HepG2 (cell line): Measurements from ENCODE around the gene SYTL3. TPM values are rescaled to one million over a fixed set of nuclear protein-coding genes. Genes with fewer than 3 reads are reported as not detected.

Experiments used
- ATAC-seq: fragments of 200-7000 bp; cut with Tn5 transposase; 3 replicates; pipeline ENCODE4 v1.9.1; 2020; ENCODE audit warnings: mild to moderate bottlenecking, moderate library complexity
- BruUV-seq: library from RNA; stranded (reverse); fragments of 400-500 nt; replicated peaks from 2 replicates; lab custom pipeline; 2021; lab: Mats Ljungman, UMichigan
- CTCF ChIA-PET: fragments of 300-600 bp; formaldehyde crosslinking; extraction: SDS; loops from one replicate; lab custom pipeline; 2021; ENCODE audit warnings: low total read pairs, inconsistent platforms, low intra/inter-chr PET ratio; lab: Yijun Ruan, JAX
- POLR2A ChIA-PET: fragments of 350-600 bp; sonication (Branson Sonifier 250); formaldehyde crosslinking; loops from one replicate; lab custom pipeline; 2020; ENCODE audit warnings: antibody characterized with exemption, inconsistent platforms; lab: Yijun Ruan, JAX
- DNase-seq: peaks from one replicate; pipeline ENCODE4 v3.0.0-alpha.2; 2015; ENCODE audit warnings: low spot score
- FAIRE-seq: peaks from 3 replicates; lab custom pipeline; 2011; peaks lifted over from hg19 to GRCh38; lab: Jason Lieb, UNC
- H2AFZ ChIP-seq: one replicate; pipeline ENCODE4 v1.6.1; 2011; ENCODE audit warnings: low read length, inconsistent platforms
- H3K27ac ChIP-seq: fragments of 300-600 bp; 3 replicates; pipeline ENCODE4 v1.8.0; 2011; ENCODE audit warnings: mixed run types, mild to moderate bottlenecking, mixed read lengths, low read length, inconsistent platforms; ENCODE audit not compliant: insufficient read depth; ENCODE audit errors: extremely low read length
- H3K27me3 ChIP-seq, 2 experiments: fragments of 200-600 bp in 1 of 2; 2 replicates in 1 of 2; 3 replicates in 1 of 2; pipeline versions ENCODE4 v1.6.0 to v1.8.0; 2011; ENCODE audit warnings: low read length in 2 of 2, mild to moderate bottlenecking in 2 of 2, moderate library complexity in 2 of 2, inconsistent platforms in 1 of 2; ENCODE audit not compliant: insufficient read depth in 2 of 2, control insufficient read depth in 1 of 2
- H3K36me3 ChIP-seq, 2 experiments: fragments of 200-600 bp in 1 of 2; replicated peaks in 1 of 2; 2 replicates in 1 of 2; 3 replicates in 1 of 2; pipeline versions ENCODE4 v1.5.1 to v1.8.0; 2011; ENCODE audit warnings: low read length in 2 of 2, inconsistent platforms in 1 of 2; ENCODE audit not compliant: insufficient read depth in 2 of 2, control insufficient read depth in 1 of 2
- H3K4me1 ChIP-seq: 2 replicates; pipeline ENCODE4 v1.5.1; 2012; ENCODE audit warnings: low read length, inconsistent platforms; ENCODE audit not compliant: insufficient read depth
- H3K4me2 ChIP-seq: 2 replicates; pipeline ENCODE4 v1.6.0; 2011; ENCODE audit warnings: low read depth, low read length, inconsistent platforms
- H3K4me3 ChIP-seq, 3 experiments: fragments of 200-600 bp in 1 of 3; sonication (generic), shearing (Covaris generic) in 1 of 3; replicated peaks in 1 of 3; 2 replicates each; pipeline ENCODE4 v1.5.1; 2011 to 2016; ENCODE audit warnings: low read length in 3 of 3, inconsistent platforms in 2 of 3, low read depth in 2 of 3, mild to moderate bottlenecking in 2 of 3, control low read depth in 1 of 3, mixed read lengths in 1 of 3; ENCODE audit not compliant: insufficient read depth in 1 of 3
- H3K79me2 ChIP-seq: one replicate; pipeline ENCODE4 v1.6.1; 2011; ENCODE audit warnings: low read length, inconsistent platforms; ENCODE audit not compliant: insufficient read depth
- H3K9ac ChIP-seq: 2 replicates; pipeline ENCODE4 v1.6.0; 2011; ENCODE audit warnings: mild to moderate bottlenecking, low read depth, low read length, inconsistent platforms; ENCODE audit not compliant: insufficient read depth
- H3K9me3 ChIP-seq: 2 replicates; pipeline ENCODE4 v1.5.1; 2012; ENCODE audit warnings: mild to moderate bottlenecking, low read length
- H4K20me1 ChIP-seq: 2 replicates; pipeline ENCODE4 v1.6.0; 2011; ENCODE audit warnings: inconsistent platforms, mild to moderate bottlenecking, low read length, moderate library complexity; ENCODE audit not compliant: insufficient read depth
- AGO2 ChIP-seq: fragments of 200-400 bp; formaldehyde crosslinking; optimal IDR thresholded peaks from 2 replicates; pipeline ENCODE3; 2017; ENCODE audit warnings: mild to moderate bottlenecking, low read depth, low read length, moderate library complexity
- ARNT2 ChIP-seq: sonication (generic); formaldehyde crosslinking; IDR thresholded peaks from 2 replicates; pipeline ENCODE4 v1.8.0; 2022; ENCODE audit warnings: mild to moderate bottlenecking, low read depth, missing genetic modification reagents, moderate library complexity
- ATF7-NPFF ChIP-seq: sonication (generic); formaldehyde crosslinking; IDR thresholded peaks from 2 replicates; pipeline ENCODE4 v1.8.1; 2023; ENCODE audit warnings: mild to moderate bottlenecking, low read depth, missing genetic modification reagents, moderate library complexity
- CAMTA2 ChIP-seq: sonication (generic); formaldehyde crosslinking; IDR thresholded peaks from 2 replicates; pipeline ENCODE4 v1.4.0; 2020; ENCODE audit warnings: mild to moderate bottlenecking, missing genetic modification reagents, borderline replicate concordance
- CBX5 ChIP-seq: sonication (generic); formaldehyde crosslinking; IDR thresholded peaks from 2 replicates; pipeline ENCODE4 v1.4.0; 2020; ENCODE audit warnings: missing genetic modification reagents, borderline replicate concordance
- DMAP1 ChIP-seq: IDR thresholded peaks from 2 replicates; pipeline ENCODE4 v1.6.1; 2016
- HNRNPLL ChIP-seq: fragments of 200-400 bp; formaldehyde crosslinking; IDR thresholded peaks from 2 replicates; pipeline ENCODE4 v1.6.1; 2017; ENCODE audit warnings: mild to moderate bottlenecking, low read depth, low read length; ENCODE audit not compliant: poor library complexity, severe bottlenecking
- HOXA9 ChIP-seq: sonication (generic); formaldehyde crosslinking; IDR thresholded peaks from 2 replicates; pipeline ENCODE4 v1.8.1; 2022; ENCODE audit warnings: missing genetic modification reagents, mild to moderate bottlenecking, moderate library complexity, borderline replicate concordance
- KLF13 ChIP-seq: sonication (generic); formaldehyde crosslinking; IDR thresholded peaks from 2 replicates; pipeline ENCODE4 v1.4.0; 2020; ENCODE audit warnings: mild to moderate bottlenecking, missing genetic modification reagents
- NFRKB ChIP-seq: fragments of 450-650 bp; IDR thresholded peaks from 2 replicates; pipeline ENCODE4 v1.6.1; 2017
- PAX8 ChIP-seq: sonication (generic); formaldehyde crosslinking; IDR thresholded peaks from 2 replicates; pipeline ENCODE4 v1.8.0; 2022; ENCODE audit warnings: mild to moderate bottlenecking, missing genetic modification reagents, borderline replicate concordance
- PCBP1 ChIP-seq: fragments of 200-400 bp; formaldehyde crosslinking; IDR thresholded peaks from 2 replicates; pipeline ENCODE4 v1.6.1; 2017; ENCODE audit warnings: mild to moderate bottlenecking, low read depth, low read length, borderline replicate concordance
- RFX5 ChIP-seq: IDR thresholded peaks from 2 replicates; pipeline ENCODE4 v1.6.1; 2011; ENCODE audit warnings: low read depth, low read length, improper control_type of control experiment
- TMF1 ChIP-seq: sonication (generic); formaldehyde crosslinking; IDR thresholded peaks from 2 replicates; pipeline ENCODE4 v1.8.1; 2022; ENCODE audit warnings: low read depth, missing genetic modification reagents
- ZC3H13 ChIP-seq: sonication (generic); formaldehyde crosslinking; IDR thresholded peaks from 2 replicates; pipeline ENCODE4 v1.8.1; 2023; ENCODE audit warnings: mild to moderate bottlenecking, missing genetic modification reagents, moderate library complexity
- ZC3H4 ChIP-seq: sonication (generic); formaldehyde crosslinking; IDR thresholded peaks from 2 replicates; pipeline ENCODE4 v1.4.0; 2020; ENCODE audit warnings: missing genetic modification reagents, borderline replicate concordance
- ZFP36 ChIP-seq: fragments of 150-350 bp; IDR thresholded peaks from 2 replicates; pipeline ENCODE4 v1.6.1; 2018; ENCODE audit warnings: borderline replicate concordance, low read length, low read depth; ENCODE audit not compliant: partially characterized antibody
- ZFP62 ChIP-seq: sonication (generic); formaldehyde crosslinking; IDR thresholded peaks from 2 replicates; pipeline ENCODE4 v1.4.0; 2020; ENCODE audit warnings: missing genetic modification reagents
- ZNF383 ChIP-seq: sonication (generic); formaldehyde crosslinking; IDR thresholded peaks from 2 replicates; pipeline ENCODE4 v1.4.0; 2020; ENCODE audit warnings: missing genetic modification reagents, mild to moderate bottlenecking, borderline replicate concordance
- ZNF451 ChIP-seq: sonication (generic); formaldehyde crosslinking; IDR thresholded peaks from 2 replicates; pipeline ENCODE4 v1.5.0; 2020; ENCODE audit warnings: mild to moderate bottlenecking, missing genetic modification reagents
- ZNF468 ChIP-seq: sonication (generic); formaldehyde crosslinking; IDR thresholded peaks from 2 replicates; pipeline ENCODE4 v1.8.0; 2022; ENCODE audit warnings: mild to moderate bottlenecking, moderate library complexity, missing genetic modification reagents
- ZNF709 ChIP-seq: sonication (generic); formaldehyde crosslinking; IDR thresholded peaks from 2 replicates; pipeline ENCODE4 v1.5.0; 2020; ENCODE audit warnings: mild to moderate bottlenecking, missing genetic modification reagents
- ZNF776 ChIP-seq: sonication (generic); formaldehyde crosslinking; IDR thresholded peaks from 2 replicates; pipeline ENCODE4 v1.4.0; 2020; ENCODE audit warnings: mild to moderate bottlenecking, missing genetic modification reagents
- ZNF788 ChIP-seq: sonication (generic); formaldehyde crosslinking; IDR thresholded peaks from 2 replicates; pipeline ENCODE4 v1.5.0; 2020; ENCODE audit warnings: mild to moderate bottlenecking, missing genetic modification reagents, borderline replicate concordance
- WGBS: methylation state at CpG from one replicate; pipeline ENCODE4 v1.1.6; 2017; ENCODE audit warnings: low lambda C conversion rate; 5-methylcytosine and 5-hydroxymethylcytosine counted together
- in situ Hi-C: cut with HindIII; loops from 2 replicates; pipeline ENCODE4 v1.10.0; 2017; ENCODE audit warnings: low pct_unique_long_range_greater_than_20kb; ENCODE audit not compliant: extremely low pct_ligation_motif_present
- intact Hi-C: fragments of 100-400 bp; cut with micrococcal nuclease; formaldehyde crosslinking; loops from one replicate; pipeline ENCODE4 v1.10.0; 2022; ENCODE audit not compliant: unreplicated experiment
- polyA plus RNA-seq, 8 experiments: library from polyadenylated mRNA; depleted of rRNA in 3 of 8; stranded (reverse) in 7 of 8; unstranded in 1 of 8; fragments of >200 nt; fragmentation: Illumina TruSeq in 4 of 8; extraction: Trizol in 4 of 8; gene quantifications; 2 replicates each; pipeline versions ENCODE4 v1.2.1 to v1.2.3, GENCODE V29; 2011 to 2016; ENCODE audit warnings: low read depth in 4 of 8, missing spikeins in 1 of 8, mixed read lengths in 1 of 8; ENCODE audit not compliant: insufficient read depth in 1 of 8
- total RNA-seq, 5 experiments: library from RNA; depleted of rRNA; stranded (reverse); fragments of >200 nt; fragmentation: Illumina TruSeq; extraction: Trizol; gene quantifications; 2 replicates each; pipeline ENCODE4 v1.2.3, GENCODE V29; 2016; ENCODE audit warnings: low read depth in 1 of 5
- TF ChIP-seq, protein P1 (sequence below): IDR thresholded peaks from 2 replicates; pipeline ENCODE4 v1.6.1; 2012; ENCODE audit warnings: inconsistent platforms
- TF ChIP-seq, protein P2 (sequence below): sonication (generic); formaldehyde crosslinking; IDR thresholded peaks from 2 replicates; pipeline ENCODE4 v1.9.0; 2021; ENCODE audit warnings: missing genetic modification reagents, borderline replicate concordance

The SYTL3 gene
- total and polyA plus RNA-seq, 2 of the 13 experiments (the other 11 are each of a cell fraction or from before 2014, with no cell fraction given): 0.11 to 0.28 TPM

DNA sequence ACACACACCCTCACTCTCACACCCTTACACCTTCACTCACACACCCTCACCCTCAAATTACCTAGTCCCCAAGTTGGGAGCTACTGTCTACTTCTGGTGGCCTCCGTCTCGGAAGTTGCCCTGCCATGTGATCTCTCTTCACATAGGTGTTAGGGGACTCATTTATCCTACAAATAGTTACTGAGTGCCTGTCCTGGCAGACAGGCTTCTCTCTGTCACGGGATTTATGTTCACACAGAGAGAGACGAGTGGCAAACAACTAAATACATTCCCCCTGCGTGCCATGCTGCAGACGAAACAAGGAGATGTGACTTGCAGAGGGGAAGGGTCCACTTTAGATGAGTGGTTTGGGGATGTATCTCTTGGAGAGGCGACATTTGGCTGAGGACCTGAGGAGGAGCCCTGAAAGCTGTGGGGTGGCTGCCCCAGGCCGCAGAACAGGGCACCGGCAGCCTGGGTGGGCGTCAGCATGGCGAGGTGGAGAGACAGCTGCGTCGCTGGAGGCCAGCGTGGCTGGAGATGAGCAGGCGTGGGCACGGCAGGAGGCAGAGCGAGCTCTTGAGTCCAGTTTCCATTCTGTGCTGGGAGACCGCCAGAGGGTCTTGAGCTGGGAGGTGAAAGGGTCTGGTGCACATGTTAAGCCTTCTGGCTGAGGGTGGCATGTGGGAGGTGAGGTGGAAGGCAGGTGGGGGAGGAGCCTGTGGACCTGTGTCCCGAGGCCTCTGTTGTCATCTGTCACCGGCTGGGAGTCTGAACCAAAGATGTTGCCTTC, 22.5 kb upstream of the SYTL3 start:
- Histone ChIP-seq H3K36me3 (peaks cover 74 to 98% of the 10 kb centered on the region in 2 experiments), H3K4me3 (no peak overlapping the region), H3K9me3 (no peaks in the 10 kb centered on the region), H3K4me1 (peaks cover 56% of the 10 kb centered on the region), H4K20me1 (peaks cover 29% of the 10 kb centered on the region), H3K27me3 (no peaks in the 10 kb centered on the region), H3K79me2 (no peaks in the 10 kb centered on the region), H2AFZ (no peak overlapping the region), H3K27ac (no peak overlapping the region), H3K9ac (no peak overlapping the region), H3K4me2 (no peak overlapping the region)
- in situ Hi-C loops (no loop called here), intact Hi-C loops (no loop called here)
- WGBS: 95% methylated on average over 20 of the region's 20 CpGs
- TF ChIP-seq ZFP62 (CRISPR knock-in tag) (no peak), CBX5 (CRISPR knock-in tag) (no peak), ZFP36 (no peak), ZC3H13 (CRISPR knock-in tag) (no peak), PAX8 (CRISPR knock-in tag) (no peak), NFRKB (0 out of 2 replicates have a peak, but pooled peaks have one; percentile 1), ZNF709 (CRISPR knock-in tag) (no peak), ZNF451 (CRISPR knock-in tag) (no peak), ATF7-NPFF (CRISPR knock-in tag) (no peak), RFX5 (peak; percentile 81), TMF1 (no peak), ARNT2 (CRISPR knock-in tag) (no peak), HNRNPLL (peak; percentile 47), ZNF468 (CRISPR knock-in tag) (no peak), ZNF383 (CRISPR knock-in tag) (no peak), CAMTA2 (CRISPR knock-in tag) (no peak), KLF13 (no peak), PCBP1 (no peak), DMAP1 (CRISPR knock-in tag) (no peak), AGO2 (peak; percentile 76), ZC3H4 (no peak), ZNF788 (no peak), ZNF776 (CRISPR knock-in tag) (no peak), HOXA9 (0 out of 2 replicates have a peak, but pooled peaks have one; percentile 40)
- TF ChIP-seq, protein P1, sequence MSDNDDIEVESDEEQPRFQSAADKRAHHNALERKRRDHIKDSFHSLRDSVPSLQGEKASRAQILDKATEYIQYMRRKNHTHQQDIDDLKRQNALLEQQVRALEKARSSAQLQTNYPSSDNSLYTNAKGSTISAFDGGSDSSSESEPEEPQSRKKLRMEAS: no peak
- TF ChIP-seq, protein P2, sequence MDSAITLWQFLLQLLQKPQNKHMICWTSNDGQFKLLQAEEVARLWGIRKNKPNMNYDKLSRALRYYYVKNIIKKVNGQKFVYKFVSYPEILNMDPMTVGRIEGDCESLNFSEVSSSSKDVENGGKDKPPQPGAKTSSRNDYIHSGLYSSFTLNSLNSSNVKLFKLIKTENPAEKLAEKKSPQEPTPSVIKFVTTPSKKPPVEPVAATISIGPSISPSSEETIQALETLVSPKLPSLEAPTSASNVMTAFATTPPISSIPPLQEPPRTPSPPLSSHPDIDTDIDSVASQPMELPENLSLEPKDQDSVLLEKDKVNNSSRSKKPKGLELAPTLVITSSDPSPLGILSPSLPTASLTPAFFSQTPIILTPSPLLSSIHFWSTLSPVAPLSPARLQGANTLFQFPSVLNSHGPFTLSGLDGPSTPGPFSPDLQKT (CRISPR knock-in tag): no peak
- no TSS peak for BruUV-seq
- CTCF ChIA-PET: no interaction called here
- POLR2A ChIA-PET: interaction anchor here (0.5 kb wide), 1 partner anchor 540 kb away, joined by 3 read pairs; no protein-coding TSS in a partner anchor
- FAIRE-seq (no peak), DNase-seq (no peak), ATAC-seq (no peak)
